ENCODE measurements around the gene TM7SF3. TPM values are rescaled to one million over a fixed set of nuclear protein-coding genes. Genes with fewer than 3 reads are reported as not detected.

Gene TM7SF3
- polyA plus RNA-seq, 3 donors from 2014 or later = 76.1 to 109 (median 78.1) TPM

GRCh38 chr12:26941215-26941594 lies 73.0 kb downstream of the TM7SF3 start:
- Mint-ChIP-seq H3K36me3 (no peaks in the 10 kb centered on the region), H3K9me3 (no peaks in the 10 kb centered on the region)

GRCh38 chr12:26940516-26941214 lies 73.5 kb downstream of the TM7SF3 start:
- peak overlapping the region; percentile 97 to 100 (median 98) for H3K4me3 Mint-ChIP-seq
- H3K9me3 Mint-ChIP-seq = no peaks in the 10 kb centered on the region
- DNase-seq = peak in 2 of 3 donors; percentile 9 to 22
- peak overlapping the region; percentile 94 to 100 (median 99) for H3K27ac Mint-ChIP-seq
- peaks cover 81 to 89% of the 10 kb centered on the region in 2 donors for H3K4me1 Mint-ChIP-seq
- peaks cover 10 to 18% (median 14%) of the 10 kb centered on the region in 3 donors for H3K27me3 Mint-ChIP-seq (ENCODE audit: low read depth in 3 of 3)
- no peaks in the 10 kb centered on the region for H3K36me3 Mint-ChIP-seq

More at GRCh38 chr12:26941215-26941594, 73.0 kb downstream of the TM7SF3 start:
- DNase-seq = peak in 1 of 3 donors; percentile 17
- Mint-ChIP-seq H3K4me3 (peak overlapping the region; percentile 97 to 100 (median 98)), H3K4me1 (peaks cover 81 to 89% of the 10 kb centered on the region in 2 donors), H3K27me3 (ENCODE audit: low read depth in 3 of 3) (peaks cover 10 to 18% (median 14%) of the 10 kb centered on the region in 3 donors), H3K27ac (peak overlapping the region; percentile 90 to 100 (median 98))

- no peak for DNase-seq
- no peaks in the 10 kb centered on the region for H3K36me3 Mint-ChIP-seq
- H3K9me3 Mint-ChIP-seq = no peaks in the 10 kb centered on the region
- H3K27ac Mint-ChIP-seq = peak overlapping the region; percentile 94 to 100 (median 99)
- H3K27me3 Mint-ChIP-seq (ENCODE audit: low read depth in 3 of 3) = peaks cover 10 to 18% (median 14%) of the 10 kb centered on the region in 3 donors
- H3K4me1 Mint-ChIP-seq = peaks cover 84 to 89% of the 10 kb centered on the region in 2 donors
- peak overlapping the region; percentile 97 to 100 (median 98) for H3K4me3 Mint-ChIP-seq
Observed at GRCh38 chr12:26939953-26940352, 74.2 kb downstream of the TM7SF3 start.

GRCh38 chr12:26939192-26939832 lies 74.9 kb downstream of the TM7SF3 start:
- H3K36me3 Mint-ChIP-seq = no peaks in the 10 kb centered on the region
- peaks cover 10 to 18% (median 14%) of the 10 kb centered on the region in 3 donors for H3K27me3 Mint-ChIP-seq (ENCODE audit: low read depth in 3 of 3)
- DNase-seq = peak in 1 of 3 donors; percentile 12
- H3K9me3 Mint-ChIP-seq = no peaks in the 10 kb centered on the region
- peak overlapping the region; percentile 97 to 100 (median 98) for H3K4me3 Mint-ChIP-seq
- peaks cover 86 to 89% of the 10 kb centered on the region in 2 donors for H3K4me1 Mint-ChIP-seq
- H3K27ac Mint-ChIP-seq = peak overlapping the region; percentile 94 to 100 (median 99)

- Mint-ChIP-seq H3K9me3 (no peaks in the 10 kb centered on the region), H3K4me3 (peak overlapping the region; percentile 97 to 100 (median 98)), H3K27ac (peak overlapping the region; percentile 94 to 100 (median 99)), H3K36me3 (peaks cover 0 to under 1% (median 0%) of the 10 kb centered on the region in 3 donors), H3K27me3 (ENCODE audit: low read depth in 3 of 3) (peaks cover 10 to 18% (median 14%) of the 10 kb centered on the region in 3 donors), H3K4me1 (peaks cover 79 to 85% of the 10 kb centered on the region in 2 donors)
- no peak for DNase-seq
Observed at GRCh38 chr12:26938701-26939062, 75.5 kb downstream of the TM7SF3 start.

- Mint-ChIP-seq H3K27ac (peak within 1 kb of the TSS; percentile 94 to 100 (median 99)), H3K36me3 (peaks cover 0 to 4% (median 0%) of the 10 kb centered on the region in 3 donors)
Observed at GRCh38 chr12:26937863-26938700, 76.1 kb downstream of the TM7SF3 start, which contains the start of the genes FGFR1OP2 and INTS13. Gene FGFR1OP2, plus strand, starts transcription at chr12:26938470. Its CDS starts 15,689 bp downstream, at chr12:26954159. Gene INTS13, minus strand, starts transcription at chr12:26937981. Its CDS starts 1,178 bp downstream, at chr12:26936803.

GRCh38 chr12:26937443-26937862 lies 76.7 kb downstream of the TM7SF3 start:
- H3K4me1 Mint-ChIP-seq = peaks cover 76 to 85% of the 10 kb centered on the region in 2 donors
- H3K27ac Mint-ChIP-seq = peak overlapping the region; percentile 94 to 100 (median 99)
- DNase-seq = no peak
- H3K4me3 Mint-ChIP-seq = peak overlapping the region; percentile 97 to 100 (median 98)
- peaks cover 0 to 4% (median 0%) of the 10 kb centered on the region in 3 donors for H3K36me3 Mint-ChIP-seq
- H3K27me3 Mint-ChIP-seq (ENCODE audit: low read depth in 3 of 3) = peaks cover 10 to 18% (median 14%) of the 10 kb centered on the region in 3 donors
- no peaks in the 10 kb centered on the region for H3K9me3 Mint-ChIP-seq

More at GRCh38 chr12:26937863-26938700, 76.1 kb downstream of the TM7SF3 start, which contains the start of the genes FGFR1OP2 and INTS13:
- DNase-seq = peak; percentile 96 to 98 (median 96)
- peaks cover 76 to 85% of the 10 kb centered on the region in 2 donors for H3K4me1 Mint-ChIP-seq
- H3K27me3 Mint-ChIP-seq (ENCODE audit: low read depth in 3 of 3) = peaks cover 10 to 18% (median 14%) of the 10 kb centered on the region in 3 donors
- peak within 1 kb of the TSS; percentile 97 to 100 (median 98) for H3K4me3 Mint-ChIP-seq
- H3K9me3 Mint-ChIP-seq = no peaks in the 10 kb centered on the region

- H3K9me3 Mint-ChIP-seq = no peaks in the 10 kb centered on the region
- peak overlapping the region; percentile 94 to 100 (median 99) for H3K27ac Mint-ChIP-seq
- peaks cover 10 to 18% (median 14%) of the 10 kb centered on the region in 3 donors for H3K27me3 Mint-ChIP-seq (ENCODE audit: low read depth in 3 of 3)
- peaks cover 0 to 4% (median 0%) of the 10 kb centered on the region in 3 donors for H3K36me3 Mint-ChIP-seq
- H3K4me3 Mint-ChIP-seq = peak overlapping the region; percentile 97 to 100 (median 98)
- DNase-seq = peak; percentile 38 to 42 (median 41)
- peaks cover 76 to 85% of the 10 kb centered on the region in 2 donors for H3K4me1 Mint-ChIP-seq
Observed at GRCh38 chr12:26936559-26937442, 77.4 kb downstream of the TM7SF3 start.

- H3K9me3 Mint-ChIP-seq = no peaks in the 10 kb centered on the region
- DNase-seq = peak in 1 of 3 donors; percentile 8
- peaks cover 10 to 18% (median 14%) of the 10 kb centered on the region in 3 donors for H3K27me3 Mint-ChIP-seq (ENCODE audit: low read depth in 3 of 3)
- peak overlapping the region; percentile 60 to 99 (median 98) for H3K4me3 Mint-ChIP-seq
- H3K36me3 Mint-ChIP-seq = peaks cover 0 to 4% (median 0%) of the 10 kb centered on the region in 3 donors
- peak overlapping the region; percentile 94 to 100 (median 99) for H3K27ac Mint-ChIP-seq
- H3K4me1 Mint-ChIP-seq = peaks cover 69 to 78% of the 10 kb centered on the region in 2 donors
Observed at GRCh38 chr12:26935636-26936378, 78.4 kb downstream of the TM7SF3 start.

GRCh38 chr12:26929590-26929989 lies 84.6 kb downstream of the TM7SF3 start:
- H3K27ac Mint-ChIP-seq = peak overlapping the region in 1 of 6 donors; percentile 79
- H3K4me3 Mint-ChIP-seq = no peak overlapping the region
- peaks cover 21 to 31% of the 10 kb centered on the region in 2 donors for H3K4me1 Mint-ChIP-seq
- DNase-seq = no peak
- H3K36me3 Mint-ChIP-seq = peaks cover 20 to 24% (median 20%) of the 10 kb centered on the region in 3 donors
- no peaks in the 10 kb centered on the region for H3K9me3 Mint-ChIP-seq
- H3K27me3 Mint-ChIP-seq (ENCODE audit: low read depth in 3 of 3) = no peaks in the 10 kb centered on the region

GRCh38 chr12:26928661-26929060 lies 85.5 kb downstream of the TM7SF3 start:
- H3K27ac Mint-ChIP-seq = no peak overlapping the region
- peaks cover 19 to 26% (median 20%) of the 10 kb centered on the region in 3 donors for H3K36me3 Mint-ChIP-seq

More at GRCh38 chr12:26928661-26929060, 85.5 kb downstream of the TM7SF3 start:
- peaks cover 20 to 27% of the 10 kb centered on the region in 2 donors for H3K4me1 Mint-ChIP-seq
- no peak for DNase-seq
- H3K4me3 Mint-ChIP-seq = no peak overlapping the region
- H3K9me3 Mint-ChIP-seq = no peaks in the 10 kb centered on the region
- no peaks in the 10 kb centered on the region for H3K27me3 Mint-ChIP-seq (ENCODE audit: low read depth in 3 of 3)

All from immature natural killer cell (primary cell).